Progenitor cell of endocrine pancreas (in vitro differentiated cells): ENCODE measurements around the gene ABCG1. TPM values are rescaled to one million over a fixed set of nuclear protein-coding genes. Genes with fewer than 3 reads are reported as not detected.

Source experiments
- DNase-seq: peaks from one replicate; pipeline ENCODE4 v3.0.0; 2021; ENCODE audit warnings: low spot score; ENCODE audit not compliant: unreplicated experiment
- H3K27ac Mint-ChIP-seq: 2 replicates; pipeline ENCODE4 v1.8.0; 2021; ENCODE audit warnings: mild to moderate bottlenecking, moderate library complexity, mixed read lengths
- H3K27me3 Mint-ChIP-seq: 2 replicates; pipeline ENCODE4 v1.8.0; 2021; ENCODE audit warnings: mixed read lengths
- H3K36me3 Mint-ChIP-seq: 2 replicates; pipeline ENCODE4 v1.8.0; 2022; ENCODE audit warnings: mixed read lengths; ENCODE audit not compliant: insufficient read depth
- H3K4me1 Mint-ChIP-seq: 2 replicates; pipeline ENCODE4 v1.8.0; 2021; ENCODE audit warnings: low read depth, mixed read lengths
- H3K4me3 Mint-ChIP-seq: 2 replicates; pipeline ENCODE4 v1.8.0; 2021; ENCODE audit warnings: low read depth, mild to moderate bottlenecking, moderate library complexity, mixed read lengths
- H3K9me3 Mint-ChIP-seq: 2 replicates; pipeline ENCODE4 v1.8.0; 2021; ENCODE audit warnings: low read depth, mixed read lengths
- CTCF ChIP-seq: fragments of 200-600 bp; sonication (generic); IDR thresholded peaks from one replicate; pipeline ENCODE4 v1.5.0; 2021; ENCODE audit warnings: antibody characterized with exemption, mild to moderate bottlenecking; ENCODE audit not compliant: unreplicated experiment
- total RNA-seq: library from RNA; stranded (reverse); gene quantifications from 2 replicates; pipeline ENCODE4 v1.2.1, GENCODE V29; 2021

ABCG1 gene
- total RNA-seq, 1 donor from 2014 or later = 4.6 TPM

GRCh38 chr21:42183374-42184266 is 35.3 kb upstream of the ABCG1 start:
- no peak for TF ChIP-seq CTCF
- H3K4me3 Mint-ChIP-seq = no peak overlapping the region

GRCh38 chr21:42186591-42186990 is 32.3 kb upstream of the ABCG1 start:
- no peak for TF ChIP-seq CTCF
- H3K36me3 Mint-ChIP-seq = no peaks in the 10 kb centered on the region
- peaks cover 6% of the 10 kb centered on the region for H3K27me3 Mint-ChIP-seq
- H3K9me3 Mint-ChIP-seq = peaks cover 7% of the 10 kb centered on the region
- no peak for DNase-seq
- no peak overlapping the region for H3K27ac Mint-ChIP-seq
- H3K4me3 Mint-ChIP-seq = no peak overlapping the region
- H3K4me1 Mint-ChIP-seq = no peaks in the 10 kb centered on the region

More at GRCh38 chr21:42183374-42184266, 35.3 kb upstream of the ABCG1 start:
- Mint-ChIP-seq H3K9me3 (peaks cover 7% of the 10 kb centered on the region), H3K27me3 (peaks cover 3% of the 10 kb centered on the region), H3K4me1 (no peaks in the 10 kb centered on the region), H3K27ac (no peak overlapping the region), H3K36me3 (no peaks in the 10 kb centered on the region)
- DNase-seq = no peak

GRCh38 chr21:42187976-42188653 is 30.8 kb upstream of the ABCG1 start:
- DNase-seq = no peak
- Mint-ChIP-seq H3K27ac (no peak overlapping the region), H3K4me1 (no peaks in the 10 kb centered on the region), H3K36me3 (no peaks in the 10 kb centered on the region), H3K9me3 (peaks cover 7% of the 10 kb centered on the region), H3K4me3 (no peak overlapping the region), H3K27me3 (peaks cover 17% of the 10 kb centered on the region)
- TF ChIP-seq CTCF = no peak

- TF ChIP-seq CTCF = no peak
- Mint-ChIP-seq H3K36me3 (no peaks in the 10 kb centered on the region), H3K4me3 (no peak overlapping the region), H3K4me1 (no peaks in the 10 kb centered on the region), H3K9me3 (peaks cover 7% of the 10 kb centered on the region), H3K27ac (no peak overlapping the region), H3K27me3 (peaks cover 17% of the 10 kb centered on the region)
- DNase-seq = no peak
Measured at GRCh38 chr21:42188663-42189062, 30.3 kb upstream of the ABCG1 start.

DNA sequence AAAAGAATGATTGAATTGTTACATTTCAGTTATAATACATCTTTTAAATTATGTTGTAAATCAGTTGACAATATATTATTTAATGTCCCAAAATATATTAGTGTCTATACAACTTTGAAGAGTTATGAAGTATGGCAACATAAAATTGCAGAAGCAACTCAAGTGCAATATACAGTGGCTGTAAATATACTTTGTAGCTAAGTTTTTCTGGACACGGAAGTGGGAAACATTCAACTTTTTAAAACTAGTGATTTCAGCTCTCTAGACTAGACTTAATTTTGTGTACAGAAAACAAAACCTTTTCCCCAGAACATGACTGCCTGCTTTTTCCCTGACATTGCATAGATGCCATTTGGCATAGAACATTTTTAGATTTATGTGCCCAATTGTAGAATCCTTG is 29.5 kb upstream of the ABCG1 start:
- no peak for DNase-seq
- Mint-ChIP-seq H3K4me3 (no peak overlapping the region), H3K27ac (no peak overlapping the region), H3K27me3 (peaks cover 17% of the 10 kb centered on the region), H3K36me3 (no peaks in the 10 kb centered on the region), H3K9me3 (peaks cover 7% of the 10 kb centered on the region), H3K4me1 (no peaks in the 10 kb centered on the region)
- no peak for TF ChIP-seq CTCF
